ENCODE data around the gene BAK1. TPM values are rescaled to one million over a fixed set of nuclear protein-coding genes. Genes with fewer than 3 reads are reported as not detected.

BAK1 gene
- polyA plus RNA-seq, 1 experiment, result 13.0 TPM

DNA sequence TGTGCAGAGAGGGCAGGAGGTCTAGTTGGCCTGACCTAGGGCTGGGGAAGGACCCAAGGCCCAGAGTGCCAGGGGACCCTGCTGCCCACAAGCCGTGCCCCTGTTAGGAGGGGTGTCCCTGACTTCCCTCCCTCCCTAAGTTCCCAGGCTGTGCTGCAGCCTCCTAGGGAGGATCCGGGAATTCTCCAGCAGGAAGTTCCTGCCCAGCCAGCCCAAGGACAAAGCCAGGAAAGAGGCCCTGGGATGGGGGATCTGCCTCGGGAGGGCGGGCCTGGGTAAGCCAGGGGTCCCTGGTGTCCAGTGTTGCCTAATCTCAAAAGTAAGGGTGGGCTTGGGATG lies 9.3 kb upstream of the BAK1 start:
- ChIA-PET POLR2A (interaction anchor here (1.2 to 1.4 kb wide), 3 partner anchors 32 to 122 kb away, joined by 3 to 8 read pairs (median 4); partner anchors contain the start of genes ITPR3 and UQCC2), CTCF (interaction anchor here (0.7 to 1.7 kb wide), 28 partner anchors 9 to 566 kb away, joined by 3 to 38 read pairs (median 8); partner anchors contain the start of genes BAK1, ITPR3 and UQCC2)
- TF ChIP-seq, protein P1, sequence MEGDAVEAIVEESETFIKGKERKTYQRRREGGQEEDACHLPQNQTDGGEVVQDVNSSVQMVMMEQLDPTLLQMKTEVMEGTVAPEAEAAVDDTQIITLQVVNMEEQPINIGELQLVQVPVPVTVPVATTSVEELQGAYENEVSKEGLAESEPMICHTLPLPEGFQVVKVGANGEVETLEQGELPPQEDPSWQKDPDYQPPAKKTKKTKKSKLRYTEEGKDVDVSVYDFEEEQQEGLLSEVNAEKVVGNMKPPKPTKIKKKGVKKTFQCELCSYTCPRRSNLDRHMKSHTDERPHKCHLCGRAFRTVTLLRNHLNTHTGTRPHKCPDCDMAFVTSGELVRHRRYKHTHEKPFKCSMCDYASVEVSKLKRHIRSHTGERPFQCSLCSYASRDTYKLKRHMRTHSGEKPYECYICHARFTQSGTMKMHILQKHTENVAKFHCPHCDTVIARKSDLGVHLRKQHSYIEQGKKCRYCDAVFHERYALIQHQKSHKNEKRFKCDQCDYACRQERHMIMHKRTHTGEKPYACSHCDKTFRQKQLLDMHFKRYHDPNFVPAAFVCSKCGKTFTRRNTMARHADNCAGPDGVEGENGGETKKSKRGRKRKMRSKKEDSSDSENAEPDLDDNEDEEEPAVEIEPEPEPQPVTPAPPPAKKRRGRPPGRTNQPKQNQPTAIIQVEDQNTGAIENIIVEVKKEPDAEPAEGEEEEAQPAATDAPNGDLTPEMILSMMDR (IDR thresholded peaks at IDR 0.05; ENCODE audit: low read depth, low read length), result no peak
- DNase-seq (ENCODE audit: low read depth, low spot score), result no peak
- no peak overlapping the region for H3K27ac ChIP-seq (ENCODE audit: low read depth, low read length)
- H3K27me3 ChIP-seq (ENCODE audit: control insufficient read depth, insufficient read depth, low read length), result no peaks in the 10 kb centered on the region
- H3K9me3 ChIP-seq (ENCODE audit: control insufficient read depth, insufficient read depth, low read length), result no peaks in the 10 kb centered on the region; the same call in 1 of the 2 replicates
- H3K4me3 ChIP-seq (ENCODE audit: low read depth, low read length), result no peak overlapping the region

DNA sequence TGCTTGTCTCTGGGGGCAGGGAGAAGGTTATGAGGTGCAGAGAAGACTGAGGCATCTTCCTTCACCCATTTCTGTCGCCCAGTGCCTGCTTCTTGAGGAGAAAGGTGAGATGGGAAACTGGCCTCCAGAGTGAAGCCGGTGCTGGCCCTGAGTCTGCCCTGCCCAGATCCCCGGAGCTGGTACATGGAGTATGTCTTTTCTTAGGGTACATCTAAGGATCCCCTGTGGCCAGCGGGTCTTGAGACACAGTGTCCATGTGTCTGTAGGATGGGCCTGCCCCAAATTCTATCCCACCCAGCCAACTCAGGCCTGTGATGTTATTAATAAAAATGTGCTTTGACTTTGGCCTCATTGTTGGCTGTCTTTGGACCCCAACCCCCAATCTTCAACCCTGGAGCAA lies 8.8 kb upstream of the BAK1 start:
- DNase-seq (ENCODE audit: low read depth, low spot score), result no peak
- CTCF ChIA-PET, result interaction anchor here (3.1 kb wide), 1 partner anchor 112 kb away, joined by 26 read pairs; no protein-coding TSS in a partner anchor
- no peaks in the 10 kb centered on the region; the same call in 1 of the 2 replicates for H3K9me3 ChIP-seq (ENCODE audit: control insufficient read depth, insufficient read depth, low read length)
- H3K4me3 ChIP-seq (ENCODE audit: low read depth, low read length), result no peak overlapping the region
- POLR2A ChIA-PET, result no interaction called here
- no peak overlapping the region for H3K27ac ChIP-seq (ENCODE audit: low read depth, low read length)
- no peaks in the 10 kb centered on the region for H3K27me3 ChIP-seq (ENCODE audit: control insufficient read depth, insufficient read depth, low read length)
- TF ChIP-seq, protein P1 (IDR thresholded peaks at IDR 0.05; ENCODE audit: low read depth, low read length), result no peak

DNA sequence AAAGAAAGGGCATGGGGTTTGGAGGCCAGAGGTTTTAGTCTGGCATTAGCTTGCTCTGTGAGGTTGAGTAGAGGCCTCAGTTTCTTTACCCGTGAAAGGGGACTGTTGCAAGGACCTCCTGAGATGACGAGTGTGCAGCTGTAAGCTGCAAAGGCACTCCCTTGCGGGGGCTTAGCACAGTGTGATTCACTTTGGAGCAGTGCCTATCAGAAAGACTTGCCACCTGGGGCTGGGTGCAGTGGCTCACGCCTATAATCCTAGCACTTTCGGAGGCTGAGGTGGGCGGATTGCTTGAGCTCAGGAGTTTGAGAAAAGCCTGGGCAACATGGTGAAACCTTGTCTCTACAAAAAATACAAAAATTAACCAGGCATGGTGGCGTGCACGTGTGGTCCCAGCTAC lies 7.5 kb upstream of the BAK1 start:
- TF ChIP-seq, protein P1 (IDR thresholded peaks at IDR 0.05; ENCODE audit: low read depth, low read length), result no peak
- Histone ChIP-seq H3K27me3 (ENCODE audit: control insufficient read depth, insufficient read depth, low read length) (no peaks in the 10 kb centered on the region), H3K4me3 (ENCODE audit: low read depth, low read length) (no peak overlapping the region), H3K27ac (ENCODE audit: low read depth, low read length) (no peak overlapping the region), H3K9me3 (ENCODE audit: control insufficient read depth, insufficient read depth, low read length) (no peaks in the 10 kb centered on the region; the same call in 1 of the 2 replicates)
- CTCF ChIA-PET, result interaction anchor here (1.1 to 3.5 kb wide), 7 partner anchors 17 to 175 kb away, joined by 3 to 26 read pairs (median 5); partner anchors contain the start of gene UQCC2
- POLR2A ChIA-PET, result no interaction called here
- DNase-seq (ENCODE audit: low read depth, low spot score), result no peak

DNA sequence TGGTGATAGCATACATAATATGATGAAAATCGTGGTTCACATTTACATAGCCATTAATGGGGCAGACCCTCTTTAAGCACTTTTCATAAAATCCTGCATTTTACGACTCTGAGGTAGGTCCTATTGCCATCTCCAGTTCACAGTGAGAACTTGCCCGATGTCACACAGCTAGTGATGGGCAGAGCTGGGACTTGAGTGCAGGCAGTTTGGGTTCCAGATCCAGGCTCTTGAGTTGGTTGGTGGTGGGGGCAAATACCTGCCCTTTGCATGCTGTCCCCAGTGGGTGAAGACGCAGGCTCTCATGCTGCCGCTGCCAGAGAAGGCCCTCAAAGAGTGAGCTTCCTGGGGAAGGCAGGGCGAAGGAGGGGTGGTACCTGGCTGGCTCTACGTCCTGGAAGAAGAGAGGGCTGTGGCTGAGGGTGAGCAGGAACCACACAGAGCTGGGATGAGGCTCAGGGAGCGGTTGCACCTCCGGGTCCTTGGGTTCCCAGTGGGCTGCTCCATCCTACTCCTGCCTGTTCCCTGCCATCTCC lies 6.1 kb upstream of the BAK1 start:
- Histone ChIP-seq H3K27ac (ENCODE audit: low read depth, low read length) (no peak overlapping the region), H3K9me3 (ENCODE audit: control insufficient read depth, insufficient read depth, low read length) (no peaks in the 10 kb centered on the region; the same call in 1 of the 2 replicates), H3K27me3 (ENCODE audit: control insufficient read depth, insufficient read depth, low read length) (no peaks in the 10 kb centered on the region), H3K4me3 (ENCODE audit: low read depth, low read length) (no peak overlapping the region)
- ChIA-PET CTCF (interaction anchor here (1.0 to 3.5 kb wide), 14 partner anchors 18 to 569 kb away, joined by 3 to 26 read pairs (median 4); partner anchors contain the start of gene UQCC2), POLR2A (interaction anchor here (0.6 kb wide), 1 partner anchor 93 kb away, joined by 3 read pairs; no protein-coding TSS in a partner anchor)
- TF ChIP-seq, protein P1 (IDR thresholded peaks at IDR 0.05; ENCODE audit: low read depth, low read length), result no peak
- no peak for DNase-seq (ENCODE audit: low read depth, low spot score)

DNA sequence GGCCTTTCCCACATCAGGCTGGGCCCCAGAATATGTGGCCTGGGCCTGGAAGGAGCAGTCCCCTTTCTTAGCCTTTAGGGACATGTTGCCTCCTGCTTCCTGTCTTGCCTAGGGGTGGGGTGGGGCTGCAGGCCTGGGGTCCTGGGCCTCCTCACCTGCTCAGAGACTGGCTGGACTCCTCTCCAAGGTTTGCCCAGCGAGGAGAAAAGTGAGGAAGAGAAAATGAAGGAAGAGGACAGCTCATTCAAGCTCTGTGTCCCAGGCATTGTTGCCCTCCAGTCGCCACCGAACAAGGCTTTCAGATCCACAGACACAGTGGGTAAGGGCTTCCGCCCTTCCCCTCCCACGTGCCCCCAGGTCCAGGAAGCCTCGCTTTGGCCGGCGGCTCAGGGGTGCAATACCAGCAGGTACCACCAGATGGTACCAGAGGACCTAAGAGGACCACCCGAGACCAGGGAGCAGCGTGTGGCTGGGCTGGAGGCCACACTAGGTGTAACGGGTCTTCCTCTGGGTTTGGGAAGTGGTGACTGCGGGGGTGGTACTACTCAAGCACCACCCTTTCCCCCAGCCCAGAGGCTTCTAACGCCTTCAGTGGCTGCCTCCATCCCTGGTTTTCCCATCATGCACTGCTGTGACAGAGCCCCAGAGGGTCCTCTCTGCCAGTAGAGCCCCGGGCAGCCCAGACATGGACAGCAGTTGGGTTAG lies 5.5 kb upstream of the BAK1 start:
- Histone ChIP-seq H3K27ac (ENCODE audit: low read depth, low read length) (no peak overlapping the region), H3K9me3 (ENCODE audit: control insufficient read depth, insufficient read depth, low read length) (no peaks in the 10 kb centered on the region), H3K27me3 (ENCODE audit: control insufficient read depth, insufficient read depth, low read length) (no peaks in the 10 kb centered on the region), H3K4me3 (ENCODE audit: low read depth, low read length) (peak overlapping the region; percentile 20; the same call in 1 of the 2 replicates)
- TF ChIP-seq, protein P1 (IDR thresholded peaks at IDR 0.05; ENCODE audit: low read depth, low read length), result peak; percentile 95
- no peak for DNase-seq (ENCODE audit: low read depth, low spot score)
- ChIA-PET CTCF (interaction anchor here (0.6 to 3.5 kb wide), 25 partner anchors 11 to 570 kb away, joined by 3 to 22 read pairs (median 4); partner anchors contain the start of genes IP6K3 and UQCC2), POLR2A (no interaction called here)

Data from AG04450 (cell line).